H9 (cell line): ENCODE measurements around the gene EPHB2. TPM values are rescaled to one million over a fixed set of nuclear protein-coding genes. Genes with fewer than 3 reads are reported as not detected.

Source experiments
- DNase-seq: peaks from one replicate; pipeline ENCODE4 v3.0.0-alpha.2; 2017
- H2AFZ ChIP-seq: one replicate; pipeline ENCODE4 v1.6.1; 2013; ENCODE audit warnings: mild to moderate bottlenecking, low read length, control low read depth, moderate library complexity
- H2AK5ac ChIP-seq: 2 replicates; pipeline ENCODE4 v1.6.1; 2013; ENCODE audit warnings: low read length, control low read depth, mixed read lengths; ENCODE audit not compliant: insufficient read length
- H2BK120ac ChIP-seq: one replicate; pipeline ENCODE4 v1.6.1; 2013; ENCODE audit warnings: low read depth, mild to moderate bottlenecking, low read length, control low read depth, inconsistent platforms; ENCODE audit not compliant: poor library complexity, severe bottlenecking
- H2BK12ac ChIP-seq: 2 replicates; pipeline ENCODE4 v1.6.1; 2013; ENCODE audit warnings: low read length, control low read depth, mixed read lengths, low read depth; ENCODE audit not compliant: insufficient read length
- H2BK15ac ChIP-seq: 2 replicates; pipeline ENCODE4 v1.6.1; 2013; ENCODE audit warnings: low read depth, low read length, control low read depth
- H2BK20ac ChIP-seq: one replicate; pipeline ENCODE4 v1.6.1; 2013; ENCODE audit warnings: low read depth, mild to moderate bottlenecking, low read length, control low read depth, inconsistent platforms; ENCODE audit not compliant: poor library complexity, severe bottlenecking
- H2BK5ac ChIP-seq: 2 replicates; pipeline ENCODE4 v1.6.1; 2013; ENCODE audit warnings: low read length, control low read depth, mixed read lengths; ENCODE audit not compliant: insufficient read length
- H3K14ac ChIP-seq: 2 replicates; pipeline ENCODE4 v1.6.1; 2013; ENCODE audit warnings: low read length, control low read depth; ENCODE audit not compliant: insufficient read depth
- H3K18ac ChIP-seq: 2 replicates; pipeline ENCODE4 v1.6.1; 2013; ENCODE audit warnings: low read depth, mild to moderate bottlenecking, mixed read lengths, low read length, control low read depth; ENCODE audit not compliant: insufficient read length
- H3K23ac ChIP-seq: 2 replicates; pipeline ENCODE4 v1.6.1; 2013; ENCODE audit warnings: low read length, control low read depth, mixed read lengths, low read depth; ENCODE audit not compliant: insufficient read length
- H3K23me2 ChIP-seq: 2 replicates; pipeline ENCODE4 v1.6.1; 2013; ENCODE audit warnings: low read depth, mild to moderate bottlenecking, mixed read lengths, low read length, control low read depth; ENCODE audit not compliant: insufficient read length, poor library complexity, severe bottlenecking
- H3K27ac ChIP-seq: 2 replicates; pipeline ENCODE4 v1.5.1; 2013; ENCODE audit warnings: low read length, control low read depth, mixed read lengths, low read depth; ENCODE audit not compliant: insufficient read length
- H3K27me3 ChIP-seq: 2 replicates; pipeline ENCODE4 v1.6.1; 2013; ENCODE audit warnings: low read length, control low read depth, inconsistent platforms; ENCODE audit not compliant: insufficient read depth
- H3K4ac ChIP-seq: 2 replicates; pipeline ENCODE4 v1.6.1; 2013; ENCODE audit warnings: low read depth, mild to moderate bottlenecking, control low read depth, inconsistent platforms, low read length, moderate library complexity
- H3K4me1 ChIP-seq: 2 replicates; pipeline ENCODE4 v1.6.1; 2013; ENCODE audit warnings: low read length, control low read depth, inconsistent platforms; ENCODE audit not compliant: insufficient read depth
- H3K4me2 ChIP-seq: 2 replicates; pipeline ENCODE4 v1.6.1; 2013; ENCODE audit warnings: low read length, control low read depth, mixed read lengths; ENCODE audit not compliant: insufficient read length, insufficient read depth
- H3K56ac ChIP-seq: 2 replicates; pipeline ENCODE4 v1.6.1; 2013; ENCODE audit warnings: low read depth, mild to moderate bottlenecking, mixed read lengths, low read length, control low read depth; ENCODE audit not compliant: insufficient read length
- H3K79me1 ChIP-seq: 2 replicates; pipeline ENCODE4 v1.6.1; 2013; ENCODE audit warnings: low read depth, mild to moderate bottlenecking, moderate library complexity, low read length, control low read depth, inconsistent platforms; ENCODE audit not compliant: insufficient read depth, poor library complexity, severe bottlenecking
- H3K79me2 ChIP-seq: 2 replicates; pipeline ENCODE4 v1.6.1; 2013; ENCODE audit warnings: low read length, control low read depth, inconsistent platforms; ENCODE audit not compliant: insufficient read depth
- H3K9ac ChIP-seq: 2 replicates; pipeline ENCODE4 v1.6.1; 2013; ENCODE audit warnings: low read length, control low read depth, mixed read lengths; ENCODE audit not compliant: insufficient read length; ENCODE audit errors: extremely low read depth
- H3K9me3 ChIP-seq: one replicate; pipeline ENCODE4 v1.6.1; 2013; ENCODE audit warnings: low read depth, low read length, inconsistent platforms; ENCODE audit not compliant: control insufficient read depth
- H3T11ph ChIP-seq: one replicate; pipeline ENCODE4 v1.6.1; 2013; ENCODE audit warnings: mild to moderate bottlenecking, low read length, control low read depth, inconsistent platforms
- H4K20me1 ChIP-seq: one replicate; pipeline ENCODE4 v1.6.1; 2013; ENCODE audit not compliant: control insufficient read depth, insufficient read length, insufficient read depth
- H4K5ac ChIP-seq: 2 replicates; pipeline ENCODE4 v1.6.1; 2013; ENCODE audit warnings: low read depth, mild to moderate bottlenecking, mixed read lengths, low read length, control low read depth; ENCODE audit not compliant: insufficient read length
- H4K8ac ChIP-seq: replicated peaks from 2 replicates; pipeline ENCODE4 v1.6.1; 2013; ENCODE audit warnings: low read length, control low read depth, mixed read lengths, low read depth; ENCODE audit not compliant: insufficient read length
- H4K91ac ChIP-seq: 2 replicates; pipeline ENCODE4 v1.6.1; 2013; ENCODE audit warnings: low read depth, mild to moderate bottlenecking, moderate library complexity, mixed read lengths, low read length, control low read depth; ENCODE audit not compliant: insufficient read length
- H3K27ac Mint-ChIP-seq, 3 experiments: 2 replicates in 2 of 3; 3 replicates in 1 of 3; pipeline ENCODE4 v1.8.0; 2020 to 2021; ENCODE audit warnings: mixed read lengths in 3 of 3, mild to moderate bottlenecking in 1 of 3, moderate library complexity in 1 of 3
- H3K27me3 Mint-ChIP-seq: 2 replicates; pipeline ENCODE4 v1.8.0; 2021; ENCODE audit warnings: low read depth, mild to moderate bottlenecking, moderate library complexity, mixed read lengths
- H3K36me3 Mint-ChIP-seq, 3 experiments: 2 replicates in 2 of 3; 3 replicates in 1 of 3; pipeline ENCODE4 v1.8.0; 2020 to 2021; ENCODE audit warnings: low read depth in 3 of 3, mixed read lengths in 3 of 3; ENCODE audit not compliant: insufficient read depth in 1 of 3
- H3K4me1 Mint-ChIP-seq, 2 experiments: 2 replicates each; pipeline ENCODE4 v1.8.0; 2020; ENCODE audit warnings: mixed read lengths in 2 of 2
- H3K4me3 Mint-ChIP-seq, 2 experiments: 2 replicates in 1 of 2; 3 replicates in 1 of 2; pipeline ENCODE4 v1.8.0; 2020 to 2021; ENCODE audit warnings: mild to moderate bottlenecking in 2 of 2, mixed read lengths in 2 of 2, moderate library complexity in 1 of 2
- H3K9me3 Mint-ChIP-seq, 2 experiments: 2 replicates in 1 of 2; 3 replicates in 1 of 2; pipeline ENCODE4 v1.8.0; 2020; ENCODE audit warnings: mild to moderate bottlenecking in 2 of 2, mixed read lengths in 2 of 2, moderate library complexity in 1 of 2
- CTCF ChIP-seq: fragments of 200-600 bp; sonication (generic); conservative IDR thresholded peaks from 3 replicates; pipeline ENCODE4 v1.8.0; 2021; ENCODE audit warnings: antibody characterized with exemption, mild to moderate bottlenecking
- WGBS: extraction: QIAGEN DNeasy Blood & Tissue Kit; methylation state at CpG from one replicate; pipeline ENCODE4 v1.1.7; 2013; ENCODE audit warnings: missing lambda C conversion rate, low lambda C conversion rate, mixed read lengths; ENCODE audit not compliant: insufficient read length; ENCODE audit errors: extremely low coverage; 5-methylcytosine and 5-hydroxymethylcytosine counted together
- total RNA-seq: library from RNA; stranded (reverse); gene quantifications from 2 replicates; pipeline ENCODE4 v1.2.1, GENCODE V29; 2021

EPHB2 gene
- total RNA-seq, 1 experiment from 2014 or later = 9.5 TPM

GRCh38 chr1:22826604-22827580 lies 116.3 kb downstream of the EPHB2 start:
- no peaks in the 10 kb centered on the region for H3K23me2 ChIP-seq
- H3K9me3 ChIP-seq = no peaks in the 10 kb centered on the region
- H3K9ac ChIP-seq = no peak overlapping the region
- H3K27me3 Mint-ChIP-seq = no peaks in the 10 kb centered on the region; the same call in 1 of the 2 replicates
- no peak for TF ChIP-seq CTCF
- H2BK120ac ChIP-seq = no peak overlapping the region
- no peaks in the 10 kb centered on the region for H4K20me1 ChIP-seq
- H2AFZ ChIP-seq = no peak overlapping the region
- peak overlapping the region in 1 of 2 experiments; percentile 7; a peak in 3 of 5 replicates for H3K4me3 Mint-ChIP-seq
- H4K5ac ChIP-seq = no peak overlapping the region
- no CpG with 5 or more reads among the region's 15 CpGs for WGBS
- no peak overlapping the region for H2BK15ac ChIP-seq
- H3K4ac ChIP-seq = no peak overlapping the region
- no peaks in the 10 kb centered on the region for H3K9me3 Mint-ChIP-seq
- no peak overlapping the region for H2BK5ac ChIP-seq
- no peak overlapping the region for H3K56ac ChIP-seq
- H4K91ac ChIP-seq = no peak overlapping the region
- DNase-seq = peak; percentile 49
- no peak overlapping the region for H2BK20ac ChIP-seq
- H3K27ac ChIP-seq = no peak overlapping the region
- peaks cover 4% of the 10 kb centered on the region; the same call in 1 of the 2 replicates for H3K4me1 ChIP-seq
- no peak overlapping the region for H3T11ph ChIP-seq
- no peaks in the 10 kb centered on the region for H3K27me3 ChIP-seq
- H3K4me2 ChIP-seq = no peak overlapping the region
- no peaks in the 10 kb centered on the region for H3K79me1 ChIP-seq
- H3K14ac ChIP-seq = peak overlapping the region; percentile 44; the same call in 1 of the 2 replicates
- no peaks in the 10 kb centered on the region for H3K79me2 ChIP-seq
- no peak overlapping the region for H3K18ac ChIP-seq
- H3K36me3 Mint-ChIP-seq = no peaks in the 10 kb centered on the region
- peak overlapping the region; percentile 10 for H2BK12ac ChIP-seq
- H3K23ac ChIP-seq = no peak overlapping the region
- peak overlapping the region; percentile 17 to 78 (median 68); a peak in 3 of 7 replicates for H3K27ac Mint-ChIP-seq
- no peak overlapping the region for H4K8ac ChIP-seq
- peaks cover 35 to 44% of the 10 kb centered on the region in 2 experiments for H3K4me1 Mint-ChIP-seq
- no peak overlapping the region for H2AK5ac ChIP-seq
